Measurements from ENCODE around the gene ROR1.

ROR1 gene

GRCh38 chr1:63951059-63951946 is 177.5 kb downstream of the ROR1 start:
- no peaks in the 10 kb centered on the region for H3K36me3 ChIP-seq (ENCODE audit: control insufficient read depth, insufficient read depth, low read length)
- H3K4me3 ChIP-seq (ENCODE audit: extremely low read depth, insufficient read depth, low read length, poor library complexity, severe bottlenecking), result no peak overlapping the region
- H3K27ac ChIP-seq (ENCODE audit: low read depth, low read length, severe bottlenecking), result no peak overlapping the region
- peaks cover 16% of the 10 kb centered on the region for H3K9me3 ChIP-seq (ENCODE audit: control insufficient read depth, low read length)
- H3K4me1 ChIP-seq (ENCODE audit: control insufficient read depth, insufficient read depth, low read length, poor library complexity, severe bottlenecking), result no peaks in the 10 kb centered on the region
- WGBS, 2 experiments (ENCODE audit: insufficient coverage in 2 of 2), result 58 to 72% methylated on average over 3 of the region's 5 CpGs

DNA sequence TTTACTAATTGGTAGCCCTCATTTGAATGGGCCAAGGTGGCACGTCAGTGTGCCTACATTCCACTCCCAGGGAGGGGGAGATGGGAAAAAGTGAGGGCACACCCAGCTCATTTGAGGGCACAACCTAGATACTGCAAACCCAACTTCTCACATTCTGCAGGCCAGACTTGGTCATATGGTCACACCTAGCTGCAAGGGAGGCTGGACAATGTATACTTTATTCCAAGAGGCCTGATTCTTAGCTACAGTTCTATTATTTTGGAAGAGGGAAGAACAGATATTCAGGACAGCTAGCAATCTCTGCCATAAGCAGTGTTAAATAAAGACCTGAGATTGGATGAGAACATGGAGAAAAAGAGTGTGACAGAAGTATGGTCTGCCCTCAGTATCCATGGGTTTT is 180.4 kb downstream of the ROR1 start:
- Histone ChIP-seq H3K4me3 (ENCODE audit: extremely low read depth, insufficient read depth, low read length, poor library complexity, severe bottlenecking) (no peak overlapping the region), H3K36me3 (ENCODE audit: control insufficient read depth, insufficient read depth, low read length) (peaks cover 6% of the 10 kb centered on the region), H3K27ac (ENCODE audit: low read depth, low read length, severe bottlenecking) (no peak overlapping the region), H3K4me1 (ENCODE audit: control insufficient read depth, insufficient read depth, low read length, poor library complexity, severe bottlenecking) (no peaks in the 10 kb centered on the region), H3K9me3 (ENCODE audit: control insufficient read depth, low read length) (peaks cover 23% of the 10 kb centered on the region)
- WGBS, 2 experiments (ENCODE audit: insufficient coverage in 2 of 2), result 100% methylated on average over 1 of the region's 1 CpG; no CpG with 5 or more reads in 1 of the 2 experiments

DNA sequence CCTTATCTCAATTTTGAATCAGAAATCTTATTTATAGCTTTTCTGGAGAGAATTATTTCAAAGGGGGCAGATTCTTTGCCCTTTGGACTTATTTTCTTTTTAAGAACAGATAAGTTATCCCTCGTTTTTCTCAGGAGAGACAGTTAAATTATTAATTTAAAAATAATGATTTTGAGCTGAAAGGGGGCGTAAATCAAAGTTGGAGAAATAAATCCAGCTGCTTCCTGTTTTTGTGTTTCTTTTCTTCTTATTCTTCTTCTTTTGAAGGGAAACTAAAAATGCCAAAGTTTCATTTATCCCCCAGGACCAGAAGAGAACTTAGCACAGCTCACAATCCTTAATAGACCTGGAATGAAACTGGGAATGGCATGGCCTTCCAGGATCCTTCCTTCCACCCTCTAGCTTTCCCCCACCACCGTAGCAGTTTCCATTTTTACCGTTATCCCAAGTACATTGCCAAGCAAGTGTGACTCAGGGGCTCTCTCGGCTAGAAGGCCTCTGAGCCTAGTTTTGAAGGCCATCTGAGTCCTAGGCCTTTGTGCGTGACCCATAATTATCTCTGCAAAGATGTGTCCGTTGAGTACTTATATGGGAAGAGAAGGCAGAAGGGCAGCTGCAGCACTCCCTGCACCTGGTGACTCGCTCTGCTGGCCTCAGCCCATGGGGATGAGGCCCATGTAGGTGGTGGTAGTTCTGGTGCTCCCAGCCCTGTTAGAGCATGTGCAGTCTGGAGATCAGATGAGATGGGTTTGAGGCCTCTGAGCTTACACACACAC is 181.7 kb downstream of the ROR1 start:
- Histone ChIP-seq H3K9me3 (ENCODE audit: control insufficient read depth, low read length) (peaks cover 23% of the 10 kb centered on the region), H3K4me1 (ENCODE audit: control insufficient read depth, insufficient read depth, low read length, poor library complexity, severe bottlenecking) (peaks cover 6% of the 10 kb centered on the region), H3K4me3 (ENCODE audit: extremely low read depth, insufficient read depth, low read length, poor library complexity, severe bottlenecking) (no peak overlapping the region), H3K27ac (ENCODE audit: low read depth, low read length, severe bottlenecking) (no peak overlapping the region), H3K36me3 (ENCODE audit: control insufficient read depth, insufficient read depth, low read length) (peaks cover 6% of the 10 kb centered on the region)
- WGBS, 2 experiments (ENCODE audit: insufficient coverage in 2 of 2), result 87 to 100% methylated on average over 4 to 5 of the region's 8 CpGs

DNA sequence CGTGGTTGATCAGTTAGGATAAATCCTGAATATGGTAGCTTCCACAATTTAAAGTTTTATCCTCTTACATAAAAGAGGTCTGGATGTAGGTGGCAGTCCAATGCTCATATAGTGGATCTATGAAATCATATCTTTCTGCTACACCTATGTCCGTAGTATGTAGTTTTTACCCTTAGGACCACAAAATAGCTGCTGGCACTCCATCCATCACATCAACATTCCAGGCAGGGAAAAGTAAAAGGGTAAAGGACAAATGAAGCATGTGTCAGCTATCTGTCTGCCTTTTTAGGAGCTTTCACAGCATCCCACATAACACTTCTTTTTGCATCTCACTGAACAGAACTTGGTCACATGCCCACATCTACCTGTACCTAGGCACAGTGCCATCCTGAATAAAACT is 184.7 kb downstream of the ROR1 start:
- no CpG with 5 or more reads among the region's 2 CpGs for WGBS, 2 experiments (ENCODE audit: insufficient coverage in 2 of 2)
- no peak overlapping the region for H3K4me3 ChIP-seq (ENCODE audit: extremely low read depth, insufficient read depth, low read length, poor library complexity, severe bottlenecking)
- H3K9me3 ChIP-seq (ENCODE audit: control insufficient read depth, low read length), result peaks cover 19% of the 10 kb centered on the region
- peaks cover 6% of the 10 kb centered on the region for H3K36me3 ChIP-seq (ENCODE audit: control insufficient read depth, insufficient read depth, low read length)
- H3K27ac ChIP-seq (ENCODE audit: low read depth, low read length, severe bottlenecking), result no peak overlapping the region
- peaks cover 6% of the 10 kb centered on the region for H3K4me1 ChIP-seq (ENCODE audit: control insufficient read depth, insufficient read depth, low read length, poor library complexity, severe bottlenecking)

DNA sequence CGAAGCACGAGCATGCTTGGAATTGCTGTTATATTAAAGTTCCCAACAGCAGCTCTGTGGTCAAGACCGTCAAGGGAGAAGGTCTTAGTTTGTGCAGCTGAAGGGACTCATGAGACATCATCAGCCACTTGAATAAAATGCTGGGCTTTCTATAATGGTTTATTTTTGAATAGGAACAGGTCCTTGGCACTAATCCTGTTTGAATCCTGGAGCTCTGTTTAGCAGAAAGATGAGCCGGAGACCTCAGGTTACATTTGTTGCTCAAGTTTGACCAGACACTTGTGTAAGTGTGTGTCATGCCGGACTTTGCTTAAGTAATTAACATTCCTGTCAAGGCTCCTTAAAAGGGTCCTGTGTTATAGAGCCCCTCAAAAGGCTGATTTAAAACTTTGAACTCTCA is 186.5 kb downstream of the ROR1 start:
- Histone ChIP-seq H3K9me3 (ENCODE audit: control insufficient read depth, low read length) (peaks cover 7% of the 10 kb centered on the region), H3K36me3 (ENCODE audit: control insufficient read depth, insufficient read depth, low read length) (peaks cover 6% of the 10 kb centered on the region), H3K4me3 (ENCODE audit: extremely low read depth, insufficient read depth, low read length, poor library complexity, severe bottlenecking) (no peak overlapping the region), H3K4me1 (ENCODE audit: control insufficient read depth, insufficient read depth, low read length, poor library complexity, severe bottlenecking) (peaks cover 6% of the 10 kb centered on the region), H3K27ac (ENCODE audit: low read depth, low read length, severe bottlenecking) (no peak overlapping the region)
- 86 to 99% methylated on average over 4 to 5 of the region's 5 CpGs for WGBS, 2 experiments (ENCODE audit: insufficient coverage in 2 of 2)

DNA sequence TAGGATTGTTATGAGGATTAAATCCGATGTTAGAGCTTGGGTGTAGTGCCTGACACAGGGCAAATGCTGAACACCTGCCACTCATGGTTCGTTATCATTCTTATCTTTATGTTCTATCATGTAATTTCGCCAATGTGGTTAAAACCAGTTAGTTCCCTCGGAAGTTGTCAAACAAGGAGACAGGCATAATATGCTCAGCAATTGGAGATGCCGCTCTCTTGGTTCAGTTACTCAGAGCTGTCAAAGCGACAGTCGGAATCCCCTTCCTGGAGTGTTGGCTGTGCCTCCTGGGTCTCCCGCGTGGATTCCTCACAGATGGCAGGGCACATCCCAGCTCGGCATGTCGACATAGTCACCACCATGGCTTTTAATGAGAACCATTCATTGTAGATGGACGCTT is 192.2 kb downstream of the ROR1 start:
- H3K9me3 ChIP-seq (ENCODE audit: control insufficient read depth, low read length), result peaks cover 3% of the 10 kb centered on the region
- no peaks in the 10 kb centered on the region for H3K36me3 ChIP-seq (ENCODE audit: control insufficient read depth, insufficient read depth, low read length)
- H3K4me1 ChIP-seq (ENCODE audit: control insufficient read depth, insufficient read depth, low read length, poor library complexity, severe bottlenecking), result peaks cover 9% of the 10 kb centered on the region
- 91 to 92% methylated on average over 10 of the region's 12 CpGs for WGBS, 2 experiments (ENCODE audit: insufficient coverage in 2 of 2)
- no peak overlapping the region for H3K27ac ChIP-seq (ENCODE audit: low read depth, low read length, severe bottlenecking)
- H3K4me3 ChIP-seq (ENCODE audit: extremely low read depth, insufficient read depth, low read length, poor library complexity, severe bottlenecking), result no peak overlapping the region

- Histone ChIP-seq H3K36me3 (ENCODE audit: control insufficient read depth, insufficient read depth, low read length) (peaks cover 4% of the 10 kb centered on the region), H3K4me1 (ENCODE audit: control insufficient read depth, insufficient read depth, low read length, poor library complexity, severe bottlenecking) (peaks cover 9% of the 10 kb centered on the region)
- WGBS, 2 experiments (ENCODE audit: insufficient coverage in 2 of 2), result 93% methylated on average over 2 of the region's 3 CpGs; no CpG with 5 or more reads in 1 of the 2 experiments
These were observed 194.1 kb downstream of the ROR1 start for GRCh38 chr1:63967901-63968300.

DNA sequence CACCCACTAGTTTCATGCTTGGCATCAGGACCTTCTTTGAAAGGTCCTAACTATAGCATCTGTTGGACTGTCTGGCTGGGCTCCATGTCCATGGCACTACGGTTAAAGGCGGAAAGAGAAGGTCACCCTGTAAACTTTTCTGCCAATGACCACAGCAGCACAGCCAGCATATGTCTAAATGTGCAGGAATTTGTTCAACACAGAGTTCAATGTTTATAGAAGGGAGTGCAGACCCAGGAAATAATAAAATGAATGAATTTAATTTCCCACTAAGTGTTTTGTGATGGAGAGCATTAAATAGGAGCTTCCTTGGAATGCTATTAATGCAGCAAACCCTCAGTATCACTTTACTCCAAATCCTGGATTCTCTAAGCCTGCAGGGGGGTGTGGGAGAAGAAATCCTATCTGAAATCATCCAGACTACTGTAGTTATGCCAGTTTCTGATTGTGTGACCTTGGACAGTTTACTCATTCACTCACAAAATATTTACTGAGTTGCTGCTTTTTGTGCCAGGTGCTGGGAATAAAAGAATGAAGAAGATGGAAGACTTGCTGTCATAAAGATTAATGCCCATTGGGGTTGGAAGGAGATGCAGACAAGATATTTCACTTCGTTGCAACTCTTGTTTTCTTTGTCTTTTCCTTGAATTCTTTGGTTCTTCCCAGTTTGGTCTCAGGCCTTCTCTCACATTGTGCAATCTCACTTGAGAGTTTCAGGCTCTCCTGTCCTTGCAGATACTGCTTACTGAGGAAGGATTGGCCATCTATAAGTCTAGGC is 195.0 kb downstream of the ROR1 start:
- 84 to 100% methylated on average over 3 of the region's 3 CpGs for WGBS, 2 experiments (ENCODE audit: insufficient coverage in 2 of 2)
- H3K9me3 ChIP-seq (ENCODE audit: control insufficient read depth, low read length), result peaks cover 3% of the 10 kb centered on the region
- H3K27ac ChIP-seq (ENCODE audit: low read depth, low read length, severe bottlenecking), result no peak overlapping the region
- peaks cover 4% of the 10 kb centered on the region for H3K36me3 ChIP-seq (ENCODE audit: control insufficient read depth, insufficient read depth, low read length)
- peaks cover 9% of the 10 kb centered on the region for H3K4me1 ChIP-seq (ENCODE audit: control insufficient read depth, insufficient read depth, low read length, poor library complexity, severe bottlenecking)
- H3K4me3 ChIP-seq (ENCODE audit: extremely low read depth, insufficient read depth, low read length, poor library complexity, severe bottlenecking), result no peak overlapping the region

More at GRCh38 chr1:63967901-63968300, 194.1 kb downstream of the ROR1 start:
- H3K9me3 ChIP-seq (ENCODE audit: control insufficient read depth, low read length), result peaks cover 3% of the 10 kb centered on the region
- no peak overlapping the region for H3K4me3 ChIP-seq (ENCODE audit: extremely low read depth, insufficient read depth, low read length, poor library complexity, severe bottlenecking)
- H3K27ac ChIP-seq (ENCODE audit: low read depth, low read length, severe bottlenecking), result no peak overlapping the region

GRCh38 chr1:63969441-63969901 is 195.7 kb downstream of the ROR1 start:
- Histone ChIP-seq H3K4me1 (ENCODE audit: control insufficient read depth, insufficient read depth, low read length, poor library complexity, severe bottlenecking) (peaks cover 9% of the 10 kb centered on the region), H3K9me3 (ENCODE audit: control insufficient read depth, low read length) (peaks cover 3% of the 10 kb centered on the region), H3K27ac (ENCODE audit: low read depth, low read length, severe bottlenecking) (no peak overlapping the region), H3K4me3 (ENCODE audit: extremely low read depth, insufficient read depth, low read length, poor library complexity, severe bottlenecking) (no peak overlapping the region), H3K36me3 (ENCODE audit: control insufficient read depth, insufficient read depth, low read length) (peaks cover 4% of the 10 kb centered on the region)
- 87 to 93% methylated on average over 4 of the region's 4 CpGs for WGBS, 2 experiments (ENCODE audit: insufficient coverage in 2 of 2)

GRCh38 chr1:63971557-63971956 is 197.7 kb downstream of the ROR1 start:
- Histone ChIP-seq H3K27ac (ENCODE audit: low read depth, low read length, severe bottlenecking) (no peak overlapping the region), H3K4me1 (ENCODE audit: control insufficient read depth, insufficient read depth, low read length, poor library complexity, severe bottlenecking) (peaks cover 9% of the 10 kb centered on the region), H3K4me3 (ENCODE audit: extremely low read depth, insufficient read depth, low read length, poor library complexity, severe bottlenecking) (no peak overlapping the region), H3K36me3 (ENCODE audit: control insufficient read depth, insufficient read depth, low read length) (peaks cover 4% of the 10 kb centered on the region), H3K9me3 (ENCODE audit: control insufficient read depth, low read length) (peaks cover 3% of the 10 kb centered on the region)
- WGBS, 2 experiments (ENCODE audit: insufficient coverage in 2 of 2), result 100% methylated on average over 1 to 2 of the region's 3 CpGs

All from mesodermal cell (in vitro differentiated cells).